Ovary (tissue), 3 donors: ENCODE measurements around the gene TOP1.

Experiments used
- CTCF ChIP-seq, 3 donors: fragments of 450-650 bp in 2 of 3; fragments of 200-600 bp in 1 of 3; IDR thresholded peaks; one replicate each; pipeline versions ENCODE4 v1.5.1 to v1.8.0; 2016 to 2022; ENCODE audit warnings: antibody characterized with exemption in 3 of 3, mild to moderate bottlenecking in 1 of 3
- POLR2A ChIP-seq: fragments of 450-650 bp; IDR thresholded peaks from one replicate; pipeline ENCODE4 v1.6.1; 2017; ENCODE audit warnings: antibody characterized with exemption, mild to moderate bottlenecking, moderate library complexity
- donor health status: DM: no; HTN: no; CAD: no.

GRCh38 chr20:41145821-41146620 lies 117.4 kb downstream of the TOP1 start:
- TF ChIP-seq CTCF (IDR thresholded peaks at IDR 0.05) (no peak), POLR2A (no peak)
